GM06990 (cell line): ENCODE data around the gene IAH1.

Source experiments
- DNase-seq: peaks from one replicate; pipeline ENCODE4 v3.0.0-alpha.2; 2011; ENCODE audit not compliant: insufficient read length; ENCODE audit errors: extremely low read depth
- H3K27me3 ChIP-seq: replicated peaks from 2 replicates; pipeline ENCODE4 v1.6.0; 2011; ENCODE audit warnings: low read length; ENCODE audit not compliant: control insufficient read depth, insufficient read depth
- H3K36me3 ChIP-seq: 2 replicates; pipeline ENCODE4 v1.5.1; 2011; ENCODE audit warnings: low read length; ENCODE audit not compliant: control insufficient read depth, insufficient read depth
- H3K4me3 ChIP-seq: replicated peaks from 2 replicates; pipeline ENCODE4 v1.5.1; 2011; ENCODE audit warnings: low read depth, mild to moderate bottlenecking, control low read depth, low read length
- CTCF ChIP-seq: IDR thresholded peaks from 2 replicates; pipeline ENCODE4 v1.5.1; 2011; ENCODE audit warnings: low read length, control low read depth, mild to moderate bottlenecking, inconsistent platforms; ENCODE audit not compliant: insufficient read depth, poor library complexity, severe bottlenecking

Gene IAH1

GRCh38 chr2:9484533-9484932 is 10.2 kb downstream of the IAH1 start:
- Histone ChIP-seq H3K27me3 (no peaks in the 10 kb centered on the region), H3K36me3 (peaks cover 37% of the 10 kb centered on the region), H3K4me3 (no peak overlapping the region)
- DNase-seq: no peak
- no peak for TF ChIP-seq CTCF

GRCh38 chr2:9488583-9489547 is 14.5 kb downstream of the IAH1 start:
- H3K36me3 ChIP-seq: peaks cover 41% of the 10 kb centered on the region
- no peak for TF ChIP-seq CTCF
- no peak for DNase-seq
- H3K27me3 ChIP-seq: no peaks in the 10 kb centered on the region
- no peak overlapping the region for H3K4me3 ChIP-seq

- no peak for TF ChIP-seq CTCF
- H3K36me3 ChIP-seq: peaks cover 31% of the 10 kb centered on the region
- H3K27me3 ChIP-seq: no peaks in the 10 kb centered on the region
- H3K4me3 ChIP-seq: no peak overlapping the region
- no peak for DNase-seq
Observed at GRCh38 chr2:9490789-9491188, 16.4 kb downstream of the IAH1 start.

- DNase-seq: no peak
- Histone ChIP-seq H3K36me3 (peaks cover 36% of the 10 kb centered on the region), H3K27me3 (no peaks in the 10 kb centered on the region), H3K4me3 (no peak overlapping the region)
- no peak for TF ChIP-seq CTCF
Observed at GRCh38 chr2:9492927-9493326, 18.6 kb downstream of the IAH1 start.

- H3K4me3 ChIP-seq: no peak overlapping the region
- peaks cover 36% of the 10 kb centered on the region for H3K36me3 ChIP-seq
- no peak for DNase-seq
- no peak for TF ChIP-seq CTCF
- H3K27me3 ChIP-seq: no peaks in the 10 kb centered on the region
Observed at GRCh38 chr2:9493478-9493877, 19.1 kb downstream of the IAH1 start.
